Hepatocyte (in vitro differentiated cells): ENCODE measurements around the gene HHIPL2.

Experiments used
- CTCF ChIP-seq: fragments of 200-600 bp; sonication (generic); IDR thresholded peaks from 2 replicates; pipeline ENCODE4 v1.5.1; 2016; ENCODE audit warnings: antibody characterized with exemption, mild to moderate bottlenecking; ENCODE audit not compliant: poor library complexity
- EZH2 ChIP-seq: fragments of 200-600 bp; sonication (generic); IDR thresholded peaks from 2 replicates; pipeline ENCODE4 v1.6.1; 2016; ENCODE audit warnings: antibody characterized with exemption, mild to moderate bottlenecking, borderline replicate concordance
- EZH2phosphoT487 ChIP-seq: fragments of 200-600 bp; sonication (generic); IDR thresholded peaks from one replicate; pipeline ENCODE4 v1.6.1; 2018; ENCODE audit warnings: antibody characterized with exemption, mild to moderate bottlenecking, low read depth, moderate library complexity; ENCODE audit not compliant: unreplicated experiment, severe bottlenecking

- TF ChIP-seq CTCF: no peak
- TF ChIP-seq EZH2: no peak
- TF ChIP-seq EZH2phosphoT487: no peak
Measured at GRCh38 chr1:222523852-222524251, 24.1 kb downstream of the HHIPL2 start.
